Chondrocyte (in vitro differentiated cells): ENCODE measurements around the gene SYPL1. TPM values are rescaled to one million over a fixed set of nuclear protein-coding genes. Genes with fewer than 3 reads are reported as not detected.

Experiments
- DNase-seq: peaks from one replicate; pipeline ENCODE4 v3.0.0; 2021; ENCODE audit warnings: mixed read lengths, low spot score
- H3K27ac Mint-ChIP-seq: one replicate; pipeline ENCODE4 v1.8.0; 2021; ENCODE audit warnings: mild to moderate bottlenecking, moderate library complexity, mixed read lengths; ENCODE audit not compliant: unreplicated experiment
- H3K27me3 Mint-ChIP-seq: 2 replicates; pipeline ENCODE4 v1.8.0; 2021; ENCODE audit warnings: low read depth, mixed read lengths
- H3K36me3 Mint-ChIP-seq: 2 replicates; pipeline ENCODE4 v1.8.0; 2021; ENCODE audit warnings: low read depth, mixed read lengths
- H3K4me1 Mint-ChIP-seq: 2 replicates; pipeline ENCODE4 v1.8.0; 2021; ENCODE audit warnings: low read depth, mild to moderate bottlenecking, mixed read lengths
- H3K4me3 Mint-ChIP-seq: one replicate; pipeline ENCODE4 v1.8.0; 2021; ENCODE audit warnings: mild to moderate bottlenecking, moderate library complexity, mixed read lengths; ENCODE audit not compliant: unreplicated experiment
- H3K9me3 Mint-ChIP-seq: 2 replicates; pipeline ENCODE4 v1.8.0; 2021; ENCODE audit warnings: low read depth, mixed read lengths
- CTCF ChIP-seq: fragments of 200-600 bp; sonication (generic); IDR thresholded peaks from 2 replicates; pipeline ENCODE4 v1.5.0; 2021; ENCODE audit warnings: antibody characterized with exemption, mild to moderate bottlenecking, moderate library complexity
- total RNA-seq: library from RNA; stranded (reverse); gene quantifications from 3 replicates; pipeline ENCODE4 v1.2.1, GENCODE V29; 2021

Gene SYPL1
- total RNA-seq, 1 donor from 2014 or later = 71.8 TPM

GRCh38 chr7:106098889-106099288 is 13.2 kb downstream of the SYPL1 start:
- Mint-ChIP-seq H3K36me3 (peaks cover 3% of the 10 kb centered on the region), H3K9me3 (peaks cover 2% of the 10 kb centered on the region), H3K27ac (no peak overlapping the region), H3K4me1 (peaks cover 26% of the 10 kb centered on the region), H3K27me3 (no peaks in the 10 kb centered on the region), H3K4me3 (no peak overlapping the region)
- no peak for TF ChIP-seq CTCF
- DNase-seq = no peak

GRCh38 chr7:106095634-106096033 is 16.5 kb downstream of the SYPL1 start:
- DNase-seq = no peak
- Mint-ChIP-seq H3K4me1 (peaks cover 6% of the 10 kb centered on the region), H3K4me3 (no peak overlapping the region), H3K36me3 (peaks cover 19% of the 10 kb centered on the region), H3K9me3 (no peaks in the 10 kb centered on the region), H3K27me3 (no peaks in the 10 kb centered on the region), H3K27ac (no peak overlapping the region)
- TF ChIP-seq CTCF = no peak

GRCh38 chr7:106094780-106095179 is 17.3 kb downstream of the SYPL1 start:
- Mint-ChIP-seq H3K9me3 (no peaks in the 10 kb centered on the region), H3K27ac (no peak overlapping the region), H3K27me3 (no peaks in the 10 kb centered on the region), H3K36me3 (peaks cover 22% of the 10 kb centered on the region), H3K4me1 (peaks cover 2% of the 10 kb centered on the region), H3K4me3 (no peak overlapping the region)
- no peak for DNase-seq
- no peak for TF ChIP-seq CTCF

- H3K4me3 Mint-ChIP-seq = no peak overlapping the region
- DNase-seq = no peak
- H3K36me3 Mint-ChIP-seq = peaks cover 32% of the 10 kb centered on the region
- no peaks in the 10 kb centered on the region for H3K4me1 Mint-ChIP-seq
- no peak for TF ChIP-seq CTCF
- H3K9me3 Mint-ChIP-seq = peaks cover 2% of the 10 kb centered on the region
- H3K27ac Mint-ChIP-seq = no peak overlapping the region
- no peaks in the 10 kb centered on the region for H3K27me3 Mint-ChIP-seq
Measured at GRCh38 chr7:106092204-106092603, 19.9 kb downstream of the SYPL1 start.

- Mint-ChIP-seq H3K27me3 (no peaks in the 10 kb centered on the region), H3K27ac (no peak overlapping the region), H3K4me1 (no peaks in the 10 kb centered on the region), H3K9me3 (peaks cover 2% of the 10 kb centered on the region), H3K4me3 (no peak overlapping the region), H3K36me3 (peaks cover 30% of the 10 kb centered on the region)
- TF ChIP-seq CTCF = no peak
- no peak for DNase-seq
Measured at GRCh38 chr7:106089647-106090046, 22.5 kb downstream of the SYPL1 start.
